Thyroid gland (tissue), 4 donors: Measurements from ENCODE around the gene CCDC74A. TPM values are rescaled to one million over a fixed set of nuclear protein-coding genes. Genes with fewer than 3 reads are reported as not detected.
"Not testable (repeated sequence)": the region's sequence is repeated elsewhere in the genome, so short reads cannot be mapped to it uniquely, and the experiment has no call there.

Experiments
- DNase-seq, 2 donors: peaks; one replicate each; pipeline ENCODE4 v3.0.0-alpha.2; 2019
- H3K27ac ChIP-seq, 3 donors: fragments of 200-600 bp; sonication (generic); 1 replicate in 2 of 3; 2 replicates in 1 of 3; pipeline ENCODE4 v1.5.1; 2016 to 2019; ENCODE audit warnings: mild to moderate bottlenecking in 1 of 3, moderate library complexity in 1 of 3
- H3K27me3 ChIP-seq: fragments of 200-600 bp; sonication (generic); one replicate; pipeline ENCODE4 v1.5.1; 2019
- H3K36me3 ChIP-seq, 2 donors: fragments of 200-600 bp; sonication (generic); one replicate each; pipeline ENCODE4 v1.5.1; 2016 to 2019
- H3K4me1 ChIP-seq, 2 donors: fragments of 200-600 bp; sonication (generic); one replicate each; pipeline ENCODE4 v1.5.1; 2017 to 2019
- H3K4me3 ChIP-seq, 3 donors: fragments of 200-600 bp; sonication (generic); replicated peaks in 1 of 3; 1 replicate in 2 of 3; 2 replicates in 1 of 3; pipeline ENCODE4 v1.5.1; 2016; ENCODE audit warnings: mild to moderate bottlenecking in 1 of 3
- H3K9me3 ChIP-seq: fragments of 200-600 bp; sonication (generic); one replicate; pipeline ENCODE4 v1.5.1; 2017
- POLR2A ChIP-seq, 2 donors: fragments of 450-650 bp; IDR thresholded peaks; one replicate each; pipeline ENCODE4 v1.6.1; 2017; ENCODE audit warnings: antibody characterized with exemption in 2 of 2, mild to moderate bottlenecking in 2 of 2, moderate library complexity in 1 of 2
- WGBS, 2 donors: methylation state at CpG; one replicate each; pipeline ENCODE4 v1.1.5; 2017; 5-methylcytosine and 5-hydroxymethylcytosine counted together
- intact Hi-C: fragments of 100-400 bp; cut with DNase I; formaldehyde crosslinking; loops from one replicate; pipeline ENCODE4 v1.15.1; 2023
- total RNA-seq, 4 donors: library from RNA; depleted of rRNA; stranded (reverse); fragments of >200 nt; gene quantifications; one replicate each; pipeline ENCODE4 v1.2.3, GENCODE V29; 2016
- TF ChIP-seq, protein P1 (sequence below), 6 experiments: fragments of 200-600 bp in 3 of 6; fragments of 450-650 bp in 3 of 6; sonication (generic) in 3 of 6; IDR thresholded peaks; one replicate each; pipeline ENCODE4 v1.5.1; 2016 to 2019; ENCODE audit warnings: antibody characterized with exemption in 6 of 6, mild to moderate bottlenecking in 2 of 6, inconsistent platforms in 1 of 6, moderate library complexity in 1 of 6

CCDC74A gene
- total RNA-seq, 4 donors from 2014 or later: 3.3 to 21.6 (median 9.4) TPM

DNA sequence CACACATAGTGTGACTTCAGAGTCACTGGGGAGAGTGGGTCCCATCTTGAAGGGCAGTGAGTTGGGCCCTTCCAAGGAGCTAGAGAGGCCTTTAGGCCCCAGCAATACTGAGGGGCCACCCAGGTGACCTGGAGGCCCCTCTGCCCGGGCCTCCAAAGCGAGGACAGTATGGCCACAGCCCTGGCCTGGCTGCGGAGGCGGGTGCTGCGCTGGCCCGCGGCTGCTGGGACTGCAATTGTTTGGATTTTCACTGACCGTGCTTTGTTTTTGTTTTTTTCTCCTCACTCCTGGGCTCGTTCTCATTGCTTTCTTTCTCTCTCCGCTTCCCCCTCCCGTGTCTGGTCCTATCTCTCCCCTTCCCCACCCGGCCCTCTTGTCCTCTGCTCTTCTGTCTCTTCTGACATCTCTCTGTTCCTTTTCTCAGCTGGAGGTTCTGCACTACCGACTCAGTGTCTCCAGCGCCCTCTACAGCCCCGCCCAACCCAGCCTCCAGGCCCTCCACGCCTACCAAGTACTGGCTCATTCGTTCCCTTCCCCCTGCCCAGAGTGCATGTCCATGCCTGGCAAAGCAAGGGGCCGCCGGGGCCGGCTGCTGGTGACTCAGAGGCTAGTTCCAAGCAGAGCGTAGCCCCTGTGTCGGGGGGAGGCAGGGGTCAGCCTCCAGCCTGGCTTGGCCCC, 16.3 kb upstream of the CCDC74A start:
- not testable (repeated sequence) for H3K4me3 ChIP-seq, H3K27me3 ChIP-seq, H3K9me3 ChIP-seq
- peak overlapping the region; percentile 85 to 96 (median 90) for H3K27ac ChIP-seq
- TF ChIP-seq, protein P1, sequence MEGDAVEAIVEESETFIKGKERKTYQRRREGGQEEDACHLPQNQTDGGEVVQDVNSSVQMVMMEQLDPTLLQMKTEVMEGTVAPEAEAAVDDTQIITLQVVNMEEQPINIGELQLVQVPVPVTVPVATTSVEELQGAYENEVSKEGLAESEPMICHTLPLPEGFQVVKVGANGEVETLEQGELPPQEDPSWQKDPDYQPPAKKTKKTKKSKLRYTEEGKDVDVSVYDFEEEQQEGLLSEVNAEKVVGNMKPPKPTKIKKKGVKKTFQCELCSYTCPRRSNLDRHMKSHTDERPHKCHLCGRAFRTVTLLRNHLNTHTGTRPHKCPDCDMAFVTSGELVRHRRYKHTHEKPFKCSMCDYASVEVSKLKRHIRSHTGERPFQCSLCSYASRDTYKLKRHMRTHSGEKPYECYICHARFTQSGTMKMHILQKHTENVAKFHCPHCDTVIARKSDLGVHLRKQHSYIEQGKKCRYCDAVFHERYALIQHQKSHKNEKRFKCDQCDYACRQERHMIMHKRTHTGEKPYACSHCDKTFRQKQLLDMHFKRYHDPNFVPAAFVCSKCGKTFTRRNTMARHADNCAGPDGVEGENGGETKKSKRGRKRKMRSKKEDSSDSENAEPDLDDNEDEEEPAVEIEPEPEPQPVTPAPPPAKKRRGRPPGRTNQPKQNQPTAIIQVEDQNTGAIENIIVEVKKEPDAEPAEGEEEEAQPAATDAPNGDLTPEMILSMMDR (IDR thresholded peaks at IDR 0.05): peak in 1 of 6 experiments; percentile 5
- intact Hi-C loops: loop anchor here (10.0 kb wide), 1 partner anchor 97 kb away; no protein-coding TSS in a partner anchor
- WGBS, 2 donors: 35 to 40% methylated on average over 20 to 22 of the region's 22 CpGs
- DNase-seq: peak; percentile 94 to 97
- peaks cover 7 to 23% of the 10 kb centered on the region in 2 donors for H3K4me1 ChIP-seq
- peaks cover 18 to 23% of the 10 kb centered on the region in 2 donors for H3K36me3 ChIP-seq

DNA sequence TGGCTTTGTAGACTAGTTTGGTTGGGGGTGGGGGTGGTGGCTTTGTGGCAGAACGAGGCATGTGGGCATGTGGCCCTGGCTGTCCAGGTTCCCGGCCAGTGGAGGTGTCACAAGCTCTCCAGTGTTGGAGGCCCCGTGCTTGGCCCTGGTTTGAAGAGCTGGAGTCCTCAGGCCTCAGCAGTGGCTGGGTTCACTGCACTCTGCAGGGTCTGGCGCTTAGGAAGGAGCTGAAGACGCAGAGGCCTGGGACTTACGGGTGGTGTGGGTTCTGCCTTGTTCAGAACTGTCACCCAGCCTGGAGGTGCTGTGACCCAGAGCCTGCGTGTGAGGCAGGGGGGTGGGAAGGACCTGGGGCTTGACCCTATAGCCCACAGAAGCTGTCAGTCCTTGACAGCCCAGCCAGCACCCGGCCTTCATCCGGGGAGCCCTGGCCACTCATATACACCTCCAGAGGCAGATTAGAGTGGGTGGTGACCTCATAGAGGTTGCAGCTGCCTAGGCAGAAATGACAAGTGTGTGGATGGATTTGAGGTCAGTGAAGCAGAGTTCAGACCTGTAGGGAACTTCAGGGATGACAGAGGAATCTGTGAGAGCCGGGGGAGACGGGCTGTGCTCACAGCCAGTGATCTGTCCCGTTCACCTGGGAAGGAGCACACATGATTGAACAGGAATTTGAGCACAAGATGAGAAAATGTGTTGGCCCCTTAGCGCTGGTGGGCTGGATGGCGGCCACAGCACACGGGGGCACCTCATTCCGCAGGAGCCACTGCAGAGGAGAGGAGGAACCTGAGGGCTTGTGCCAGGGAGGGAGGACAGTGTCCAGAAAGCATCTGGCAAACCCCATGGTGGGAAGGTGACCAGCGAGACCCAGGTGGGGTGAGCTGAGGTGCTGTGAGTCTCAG, 15.5 kb upstream of the CCDC74A start:
- peak in 1 of 2 donors; percentile 33 for TF ChIP-seq POLR2A (IDR thresholded peaks at IDR 0.05)
- H3K27me3 ChIP-seq, H3K9me3 ChIP-seq, H3K4me3 ChIP-seq: not testable (repeated sequence)
- WGBS, 2 donors: 33 to 40% methylated on average over 10 to 13 of the region's 17 CpGs
- Histone ChIP-seq H3K4me1 (peaks cover 7 to 28% of the 10 kb centered on the region in 2 donors), H3K27ac (peak overlapping the region; percentile 85 to 96 (median 90)), H3K36me3 (peaks cover 15 to 18% of the 10 kb centered on the region in 2 donors)
- DNase-seq: peak; percentile 78 to 94
- intact Hi-C loops: loop anchor here (10.0 kb wide), 1 partner anchor 97 kb away; no protein-coding TSS in a partner anchor

DNA sequence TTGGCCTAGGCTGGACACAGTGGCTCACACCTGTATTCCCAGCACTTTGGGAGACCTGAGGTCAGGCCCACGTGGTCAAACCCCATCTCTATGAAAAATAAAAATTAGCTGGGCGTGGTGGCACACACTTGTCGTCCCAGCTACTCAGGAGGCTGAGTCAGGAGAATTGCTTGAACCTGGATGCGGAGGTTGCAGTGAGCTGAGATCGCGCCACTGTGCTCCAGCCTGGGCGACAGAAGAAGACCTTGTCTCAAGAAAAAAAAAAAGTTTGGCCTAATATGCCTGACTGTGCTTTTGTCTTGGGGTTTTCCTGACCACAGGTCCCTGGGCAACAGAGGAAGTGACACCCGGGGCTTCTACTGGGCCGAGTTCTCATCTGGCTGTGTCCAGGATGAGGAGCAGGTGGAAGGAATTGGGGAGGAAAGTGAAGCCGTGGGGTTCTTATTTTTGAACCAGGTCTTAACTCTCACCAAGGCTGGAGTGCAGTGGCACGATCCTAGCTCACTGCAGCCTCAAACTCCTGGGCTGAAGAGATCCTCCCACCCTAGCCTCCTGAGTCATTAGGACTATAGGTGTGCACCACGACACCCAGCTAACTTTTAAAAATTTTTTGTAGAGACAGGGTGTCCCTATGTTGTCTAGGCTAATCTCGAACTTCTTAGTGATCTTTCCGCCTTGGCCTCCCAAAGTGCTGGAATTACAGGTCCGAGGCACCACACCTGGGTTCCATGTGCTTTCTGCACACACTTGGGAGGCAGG, 13.1 kb upstream of the CCDC74A start:
- H3K36me3 ChIP-seq, DNase-seq, H3K27ac ChIP-seq, H3K9me3 ChIP-seq, H3K27me3 ChIP-seq, H3K4me3 ChIP-seq: not testable (repeated sequence)
- H3K4me1 ChIP-seq: peaks cover 7 to 28% of the 10 kb centered on the region in 2 donors
- intact Hi-C loops: loop anchor here (10.0 kb wide), 1 partner anchor 100 kb away; no protein-coding TSS in a partner anchor
- WGBS, 2 donors: 70 to 93% methylated on average over 14 to 15 of the region's 15 CpGs

DNA sequence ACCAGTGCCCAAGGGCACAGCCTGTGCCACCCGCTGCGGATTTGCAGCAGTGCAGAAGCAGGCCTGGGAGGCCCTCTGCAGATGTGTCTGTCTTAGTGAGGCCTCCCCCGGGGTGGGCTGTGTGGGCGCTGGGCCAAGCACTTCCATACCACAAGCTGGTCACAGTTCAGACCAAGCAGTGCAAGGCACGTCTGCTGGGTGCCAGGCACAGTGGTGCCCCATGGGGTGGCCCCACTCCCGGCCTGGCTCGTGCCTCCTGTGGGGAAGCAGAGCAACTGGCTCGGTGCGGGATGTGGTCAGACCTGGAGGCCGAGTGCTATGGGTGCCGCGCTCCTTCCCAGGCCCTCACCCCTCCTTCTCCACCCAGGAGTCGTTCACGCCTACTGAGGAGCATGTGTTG, 12.5 kb upstream of the CCDC74A start:
- 74% methylated on average over 12 of the region's 14 CpGs; no CpG with 5 or more reads in 1 of the 2 donors for WGBS, 2 donors
- not testable (repeated sequence) for H3K27ac ChIP-seq, H3K9me3 ChIP-seq, DNase-seq, H3K27me3 ChIP-seq, H3K36me3 ChIP-seq, H3K4me3 ChIP-seq
- H3K4me1 ChIP-seq: peaks cover 7 to 28% of the 10 kb centered on the region in 2 donors
- intact Hi-C loops: loop anchor here (10.0 kb wide), 1 partner anchor 100 kb away; no protein-coding TSS in a partner anchor

DNA sequence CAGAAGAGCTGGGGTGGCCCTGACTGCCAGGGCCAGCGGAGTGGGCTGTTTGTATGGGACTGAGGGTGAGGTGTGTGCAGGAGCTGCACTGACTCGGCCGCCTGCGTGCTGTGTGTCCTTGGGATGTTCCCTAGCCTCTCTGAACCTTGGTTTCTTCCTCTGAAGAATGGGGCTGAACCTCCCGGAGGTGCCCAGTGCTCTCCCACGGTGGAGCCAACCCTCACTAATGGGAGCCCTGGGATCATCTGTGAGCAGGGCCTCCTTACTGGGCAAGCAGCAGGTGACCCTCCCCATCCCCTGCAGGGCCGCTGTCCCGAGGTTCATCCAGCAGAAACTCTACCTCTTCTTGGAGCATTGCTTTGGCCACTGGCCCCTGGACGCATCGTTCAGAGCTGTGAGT, 11.7 kb upstream of the CCDC74A start:
- Histone ChIP-seq H3K27me3 (no peaks in the 10 kb centered on the region), H3K27ac (no peak overlapping the region), H3K9me3 (no peaks in the 10 kb centered on the region), H3K36me3 (peaks cover 14 to 15% of the 10 kb centered on the region in 2 donors), H3K4me3 (no peak overlapping the region), H3K4me1 (peaks cover 7 to 28% of the 10 kb centered on the region in 2 donors)
- 93 to 94% methylated on average over 3 to 6 of the region's 10 CpGs for WGBS, 2 donors
- intact Hi-C loops: loop anchor here (10.0 kb wide), 1 partner anchor 101 kb away; no protein-coding TSS in a partner anchor
- no peak for DNase-seq
- TF ChIP-seq, protein P1 (IDR thresholded peaks at IDR 0.05): no peak
- TF ChIP-seq POLR2A (IDR thresholded peaks at IDR 0.05): no peak

DNA sequence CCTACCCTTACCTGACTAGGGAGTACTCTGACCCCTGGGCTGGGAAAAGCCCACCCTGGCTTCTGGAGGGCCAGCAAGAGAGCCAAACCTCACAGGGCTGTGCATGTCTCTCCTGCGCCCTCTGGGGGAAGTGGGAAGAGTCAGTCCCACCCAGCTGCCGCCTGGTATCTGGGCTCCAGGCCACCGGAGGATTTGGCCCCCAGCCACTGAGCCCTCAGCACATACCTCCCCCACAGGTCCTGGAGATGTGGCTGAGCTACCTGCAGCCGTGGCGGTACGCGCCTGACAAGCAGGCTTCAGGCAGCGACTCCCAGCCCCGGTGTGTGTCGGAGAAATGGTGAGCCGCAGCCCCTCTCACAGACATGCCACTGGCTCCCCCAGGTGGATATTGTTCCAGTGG, 11.1 kb upstream of the CCDC74A start:
- H3K27ac ChIP-seq, H3K27me3 ChIP-seq, H3K9me3 ChIP-seq, H3K4me3 ChIP-seq: not testable (repeated sequence)
- peaks cover under 1 to 22% of the 10 kb centered on the region in 2 donors for H3K4me1 ChIP-seq
- peak; percentile 96 for DNase-seq
- H3K36me3 ChIP-seq: peaks cover 14 to 15% of the 10 kb centered on the region in 2 donors
- TF ChIP-seq, protein P1 (IDR thresholded peaks at IDR 0.05): peak in 5 of 6 experiments; percentile 40 to 77 (median 66)
- 47% methylated on average over 6 of the region's 11 CpGs; no CpG with 5 or more reads in 1 of the 2 donors for WGBS, 2 donors
- intact Hi-C loops: loop anchor here (10.0 kb wide), 1 partner anchor 102 kb away; no protein-coding TSS in a partner anchor
